HCT116 (cell line): ENCODE data around the gene CUL5. TPM values are rescaled to one million over a fixed set of nuclear protein-coding genes. Genes with fewer than 3 reads are reported as not detected.

Experiments used
- ATAC-seq: fragments of 200-7000 bp; cut with Tn5 transposase; 2 replicates; pipeline ENCODE4 v1.9.1; 2020; ENCODE audit warnings: mild to moderate bottlenecking, moderate library complexity
- BruUV-seq: library from RNA; stranded (reverse); fragments of 400-500 nt; replicated peaks from 2 replicates; lab custom pipeline; 2021; lab: Mats Ljungman, UMichigan
- CTCF ChIA-PET: fragments of 300-600 bp; sonication (Branson Sonifier 250); formaldehyde crosslinking; loops from one replicate; lab custom pipeline; 2021; ENCODE audit warnings: antibody characterized with exemption; lab: Charles Lee
- POLR2A ChIA-PET: fragments of 300-600, 350-600 bp; sonication (Branson Sonifier 250); formaldehyde crosslinking; loops from one replicate; lab custom pipeline; 2021; ENCODE audit warnings: antibody characterized with exemption; lab: Charles Lee
- RAD21 ChIA-PET, 2 experiments: fragments of 300-600 bp; sonication (Branson Sonifier 250); formaldehyde crosslinking; loops; one replicate each; lab custom pipeline; 2023; ENCODE audit warnings: low total read pairs in 2 of 2; ENCODE audit not compliant: uncharacterized antibody in 2 of 2, unreplicated experiment in 2 of 2, low non-redundant PET in 1 of 2; lab: Charles Lee
- DNase-seq: peaks from one replicate; pipeline ENCODE4 v3.0.0-alpha.2; 2010; ENCODE audit warnings: low read depth, low spot score
- H2AFZ ChIP-seq: fragments of 200-600 bp; shearing (Covaris generic), sonication (generic); 2 replicates; pipeline ENCODE4 v1.6.1; 2017; ENCODE audit warnings: low read depth, mixed run types, mixed read lengths, antibody characterized with exemption, low read length; ENCODE audit not compliant: poor library complexity, severe bottlenecking
- H3K27ac ChIP-seq: 2 replicates; pipeline ENCODE4 v1.5.1; 2012; ENCODE audit warnings: low read depth, low read length
- H3K27me3 ChIP-seq: fragments of 200-600 bp; sonication (generic); 2 replicates; pipeline ENCODE4 v1.6.1; 2016; ENCODE audit warnings: mixed run types, low read length, mixed read lengths; ENCODE audit not compliant: insufficient read depth
- H3K36me3 ChIP-seq, 2 experiments: fragments of 200-500 bp in 1 of 2; fragments of 200-600 bp in 1 of 2; sonication (Bioruptor generic) in 1 of 2; sonication (generic) in 1 of 2; 2 replicates each; pipeline versions ENCODE4 v1.5.1 to v1.6.1; 2014 to 2016; ENCODE audit warnings: low read length in 2 of 2, inconsistent platforms in 1 of 2, mixed read lengths in 1 of 2, mixed run types in 1 of 2; ENCODE audit not compliant: insufficient read depth in 2 of 2, control insufficient read depth in 1 of 2
- H3K4me1 ChIP-seq, 2 experiments: fragments of 200-600 bp in 1 of 2; sonication (generic) in 1 of 2; 2 replicates each; pipeline versions ENCODE4 v1.5.1 to v1.6.1; 2012 to 2017; ENCODE audit warnings: low read length in 2 of 2, inconsistent platforms in 1 of 2, mild to moderate bottlenecking in 1 of 2, mixed read lengths in 1 of 2, mixed run types in 1 of 2, moderate library complexity in 1 of 2; ENCODE audit not compliant: insufficient read depth in 2 of 2, control insufficient read depth in 1 of 2
- H3K4me2 ChIP-seq: fragments of 200-600 bp; sonication (generic); 2 replicates; pipeline ENCODE4 v1.6.1; 2017; ENCODE audit warnings: mixed run types, low read length, mixed read lengths
- H3K4me3 ChIP-seq, 2 experiments: fragments of 200-600 bp in 1 of 2; sonication (generic) in 1 of 2; replicated peaks in 1 of 2; 2 replicates each; pipeline ENCODE4 v1.5.1; 2011 to 2016; ENCODE audit warnings: low read length in 2 of 2, control low read depth in 1 of 2, low read depth in 1 of 2, mild to moderate bottlenecking in 1 of 2, mixed read lengths in 1 of 2, mixed run types in 1 of 2
- H3K79me2 ChIP-seq: fragments of 200-600 bp; sonication (generic); 2 replicates; pipeline ENCODE4 v1.6.1; 2017; ENCODE audit warnings: mild to moderate bottlenecking, mixed run types, low read length, moderate library complexity, mixed read lengths; ENCODE audit not compliant: insufficient read depth
- H3K9ac ChIP-seq: fragments of 200-600 bp; sonication (generic); 2 replicates; pipeline ENCODE4 v1.6.1; 2016; ENCODE audit warnings: low read length, mixed read lengths
- H3K9me2 ChIP-seq: fragments of 200-600 bp; sonication (generic), shearing (Covaris generic); 2 replicates; pipeline ENCODE4 v1.6.1; 2017; ENCODE audit warnings: mixed run types, mild to moderate bottlenecking, moderate library complexity; ENCODE audit not compliant: insufficient read depth
- H3K9me3 ChIP-seq, 2 experiments: fragments of 200-500 bp in 1 of 2; fragments of 200-600 bp in 1 of 2; sonication (Bioruptor generic) in 1 of 2; sonication (generic) in 1 of 2; 2 replicates each; pipeline ENCODE4 v1.6.1; 2014 to 2017; ENCODE audit warnings: low read length in 2 of 2, mixed read lengths in 2 of 2, inconsistent platforms in 1 of 2, low read depth in 1 of 2, mild to moderate bottlenecking in 1 of 2, mixed run types in 1 of 2, moderate library complexity in 1 of 2; ENCODE audit not compliant: control insufficient read depth in 1 of 2, insufficient read depth in 1 of 2
- H4K20me1 ChIP-seq: fragments of 200-600 bp; sonication (generic), shearing (Covaris generic); 2 replicates; pipeline ENCODE4 v1.6.1; 2017; ENCODE audit warnings: mixed run types, mild to moderate bottlenecking, moderate library complexity; ENCODE audit not compliant: insufficient read depth
- CBX3 ChIP-seq: IDR thresholded peaks from 2 replicates; pipeline ENCODE4 v1.6.1; 2012; ENCODE audit warnings: low read depth
- CEBPB ChIP-seq: IDR thresholded peaks from 2 replicates; pipeline ENCODE4 v1.6.1; 2012; ENCODE audit warnings: low read depth
- CTCF ChIP-seq, 3 experiments: fragments of 200-600 bp in 1 of 3; sonication (generic) in 1 of 3; IDR thresholded peaks in 2 of 3; conservative IDR thresholded peaks in 1 of 3; 2 replicates each; pipeline ENCODE4 v1.5.1; 2012 to 2017; ENCODE audit warnings: low read depth in 2 of 3, low read length in 2 of 3, antibody characterized with exemption in 1 of 3, borderline replicate concordance in 1 of 3, control low read depth in 1 of 3, mild to moderate bottlenecking in 1 of 3, mixed read lengths in 1 of 3, mixed run types in 1 of 3, moderate library complexity in 1 of 3; ENCODE audit not compliant: insufficient read depth in 1 of 3
- EGR1 ChIP-seq: IDR thresholded peaks from 2 replicates; pipeline ENCODE4 v1.6.1; 2012; ENCODE audit warnings: low read depth
- ELF1 ChIP-seq: IDR thresholded peaks from 2 replicates; pipeline ENCODE4 v1.6.1; 2012; ENCODE audit warnings: low read depth, borderline replicate concordance
- EZH2 ChIP-seq: fragments of 200-600 bp; sonication (generic); IDR thresholded peaks from 2 replicates; pipeline ENCODE4 v1.6.1; 2017; ENCODE audit warnings: antibody characterized with exemption, mixed run types
- EZH2phosphoT487 ChIP-seq: fragments of 200-600 bp; IDR thresholded peaks from 2 replicates; pipeline ENCODE4 v1.6.1; 2018; ENCODE audit warnings: antibody characterized with exemption, borderline replicate concordance
- MAX ChIP-seq: IDR thresholded peaks from 2 replicates; pipeline ENCODE4 v1.6.1; 2012
- POLR2A ChIP-seq: IDR thresholded peaks from 2 replicates; pipeline ENCODE4 v1.7.0; 2011; ENCODE audit warnings: borderline replicate concordance; ENCODE audit not compliant: insufficient read depth, insufficient read length; ENCODE audit errors: extremely low read depth
- POLR2AphosphoS5 ChIP-seq: IDR thresholded peaks from 2 replicates; pipeline ENCODE4 v1.6.1; 2011; ENCODE audit warnings: mild to moderate bottlenecking, low read depth, low read length, moderate library complexity
- RAD21 ChIP-seq: IDR thresholded peaks from 2 replicates; pipeline ENCODE4 v1.6.1; 2012; ENCODE audit warnings: low read depth, mild to moderate bottlenecking
- SIN3A ChIP-seq: IDR thresholded peaks from 2 replicates; pipeline ENCODE4 v1.6.1; 2012; ENCODE audit warnings: low read depth
- SP1 ChIP-seq: IDR thresholded peaks from 2 replicates; pipeline ENCODE4 v1.6.1; 2012; ENCODE audit warnings: low read depth
- SRF ChIP-seq: IDR thresholded peaks from 2 replicates; pipeline ENCODE4 v1.6.1; 2012; ENCODE audit warnings: low read depth
- TCF7L2 ChIP-seq: IDR thresholded peaks from 2 replicates; pipeline ENCODE4 v1.7.0; 2011; ENCODE audit warnings: borderline replicate concordance, inconsistent platforms; ENCODE audit not compliant: insufficient read depth, insufficient read length; ENCODE audit errors: extremely low read depth
- YY1 ChIP-seq: IDR thresholded peaks from 2 replicates; pipeline ENCODE4 v1.6.1; 2011; ENCODE audit warnings: low read length, low read depth, moderate library complexity, mild to moderate bottlenecking; ENCODE audit not compliant: insufficient replicate concordance; ENCODE audit errors: extremely low read depth
- ZBTB33 ChIP-seq: IDR thresholded peaks from 2 replicates; pipeline ENCODE4 v1.6.1; 2011; ENCODE audit warnings: mild to moderate bottlenecking, low read length, moderate library complexity; ENCODE audit not compliant: insufficient replicate concordance; ENCODE audit errors: extremely low read depth
- ZFX ChIP-seq: fragments of 450-650 bp; IDR thresholded peaks from 2 replicates; pipeline ENCODE4 v1.6.1; 2017
- ZNF274 ChIP-seq: fragments of 200-500 bp; sonication (Bioruptor generic); IDR thresholded peaks from 2 replicates; pipeline ENCODE4 v1.6.1; 2014; ENCODE audit warnings: mild to moderate bottlenecking, low read depth, low read length, inconsistent platforms
- intact Hi-C: fragments of 100-400 bp; cut with micrococcal nuclease; formaldehyde crosslinking; loops from 2 replicates; pipeline ENCODE4 v1.10.0; 2022
- total RNA-seq: library from RNA; stranded (reverse); gene quantifications from one replicate; pipeline ENCODE4 v1.2.1, GENCODE V29; 2021; ENCODE audit not compliant: unreplicated experiment

The CUL5 gene
- total RNA-seq, 1 experiment from 2014 or later, result 41.9 TPM

- intact Hi-C loops, result no loop called here
- H3K4me1 ChIP-seq, result no peaks in the 10 kb centered on the region
- RAD21 ChIA-PET, result no interaction called here
- no peak overlapping the region for H3K4me2 ChIP-seq
- 0 out of 4 replicates have a peak, but pooled peaks cover 0 to 3% of the 10 kb centered on the region in 2 experiments for H3K36me3 ChIP-seq
- H3K9ac ChIP-seq, result no peak overlapping the region
- ATAC-seq, result no peak
- no peak overlapping the region for H2AFZ ChIP-seq
- H4K20me1 ChIP-seq, result 0 out of 2 replicates have a peak, but pooled peaks cover 4% of the 10 kb centered on the region
- BruUV-seq, result no TSS peak
- TF ChIP-seq SIN3A (no peak), POLR2AphosphoS5 (no peak), CTCF (IDR thresholded peaks at IDR 0.05 in 2 of 3, conservative IDR thresholded peaks at IDR 0.05 in 1 of 3; ENCODE audit: borderline replicate concordance in 1 of 3, insufficient read depth in 1 of 3, low read depth in 2 of 3, low read length in 2 of 3) (no peak), EZH2phosphoT487 (no peak), ZNF274 (no peak), CBX3 (no peak), POLR2A (no peak), ZBTB33 (no peak), YY1 (no peak), SP1 (no peak), ZFX (no peak), CEBPB (no peak), EZH2 (no peak), RAD21 (no peak), TCF7L2 (no peak), ELF1 (no peak), SRF (no peak), MAX (no peak), EGR1 (no peak)
- TF ChIP-seq, all 23 proteins: peak for 0
- Histone ChIP-seq H3K27me3 (no peaks in the 10 kb centered on the region), H3K4me3 (no peak overlapping the region), H3K79me2 (peaks cover 54% of the 10 kb centered on the region), H3K9me2 (no peaks in the 10 kb centered on the region), H3K9me3 (no peaks in the 10 kb centered on the region), H3K27ac (no peak overlapping the region)
- ChIA-PET POLR2A (no interaction called here), CTCF (no interaction called here)
- DNase-seq, result no peak
Observed at GRCh38 chr11:108034952-108035351, 26.3 kb downstream of the CUL5 start.
